SIG-M5 treated with dmso at 0.1 percent for 504 hours (cell line): ENCODE measurements around the gene NEK10.
A peak's percentile ranks its signal among the peaks of the same experiment; 100 is the strongest.

Source experiments
- DNase-seq: peaks from one replicate; lab custom pipeline; 2025; ENCODE audit not compliant: unreplicated experiment; lab: John Stamatoyannopoulos, UW

Gene NEK10

DNA sequence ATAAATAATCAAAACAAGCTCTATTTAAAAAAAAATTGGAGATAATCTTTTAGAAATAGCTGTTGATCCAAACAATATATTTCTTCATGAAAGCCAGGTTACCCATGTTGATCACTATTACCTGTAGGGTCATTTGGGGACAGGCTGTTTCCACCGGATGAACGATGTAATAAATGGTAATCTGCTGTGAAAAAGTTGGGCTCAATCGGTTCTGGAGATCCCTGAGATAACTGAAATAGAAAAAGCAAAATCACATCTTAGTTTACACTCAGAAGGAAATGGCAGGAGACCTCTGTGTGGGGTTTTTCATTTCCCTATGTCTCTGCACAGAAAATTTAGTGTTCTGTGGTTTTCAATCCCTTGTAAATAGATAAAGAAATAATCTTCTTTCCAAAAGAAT is 249.5 kb downstream of the NEK10 start:
- no peak for DNase-seq

DNA sequence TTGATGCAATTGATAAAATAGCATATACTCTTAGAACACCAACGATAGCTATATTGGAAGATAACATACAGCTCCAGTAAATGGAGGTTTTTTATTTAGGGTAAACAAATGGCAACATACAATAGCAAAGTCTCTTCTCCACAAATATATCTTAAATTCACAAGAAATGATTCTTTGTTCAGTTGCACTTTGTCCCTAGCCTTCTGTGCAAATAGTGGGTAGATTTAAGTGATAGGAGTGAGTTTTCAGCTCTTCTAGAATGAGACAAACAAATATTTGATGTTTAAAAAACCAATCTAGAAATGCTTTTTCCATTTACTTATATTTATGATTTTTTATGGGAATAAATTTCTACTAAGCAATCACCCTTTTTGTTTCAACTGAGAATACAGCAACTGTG is 253.8 kb downstream of the NEK10 start:
- no peak for DNase-seq

DNA sequence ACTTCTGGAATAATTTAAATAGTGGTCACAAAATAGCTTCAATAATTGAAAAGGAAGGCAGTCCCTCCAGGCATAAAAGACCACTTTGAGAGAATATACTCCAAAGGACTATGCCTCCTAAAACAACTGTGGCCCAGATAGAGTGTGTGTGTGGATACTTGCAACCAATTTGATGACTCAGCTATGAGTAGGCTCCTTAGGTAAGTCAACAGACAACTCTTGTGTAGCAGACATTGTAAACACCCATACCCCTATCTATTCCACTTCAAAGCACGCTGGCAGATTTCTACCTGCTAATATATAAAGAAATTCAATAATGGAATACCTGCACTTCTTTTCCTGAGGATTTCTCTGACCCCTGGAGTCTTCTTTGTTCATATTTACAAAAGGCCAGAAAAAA is 254.5 kb downstream of the NEK10 start:
- DNase-seq = no peak

DNA sequence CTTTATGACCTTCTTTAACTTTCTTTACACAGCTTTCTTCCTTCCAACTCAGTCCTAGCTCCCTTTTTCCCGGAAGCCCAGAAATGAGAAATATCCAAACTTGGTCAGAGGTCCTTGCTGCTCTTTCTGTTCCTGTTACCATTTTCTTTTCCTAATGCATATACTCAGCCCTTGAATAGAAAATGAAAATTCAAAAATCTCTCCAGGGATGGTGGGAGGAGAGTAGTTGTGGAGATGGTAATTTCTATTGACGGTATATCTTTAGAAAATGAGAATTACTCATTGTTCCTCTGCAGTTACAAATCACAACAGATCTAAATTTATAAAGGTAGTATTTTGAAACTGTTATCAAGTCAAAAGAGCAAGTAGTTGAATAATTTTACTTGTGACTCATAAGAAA is 255.1 kb downstream of the NEK10 start:
- no peak for DNase-seq

DNA sequence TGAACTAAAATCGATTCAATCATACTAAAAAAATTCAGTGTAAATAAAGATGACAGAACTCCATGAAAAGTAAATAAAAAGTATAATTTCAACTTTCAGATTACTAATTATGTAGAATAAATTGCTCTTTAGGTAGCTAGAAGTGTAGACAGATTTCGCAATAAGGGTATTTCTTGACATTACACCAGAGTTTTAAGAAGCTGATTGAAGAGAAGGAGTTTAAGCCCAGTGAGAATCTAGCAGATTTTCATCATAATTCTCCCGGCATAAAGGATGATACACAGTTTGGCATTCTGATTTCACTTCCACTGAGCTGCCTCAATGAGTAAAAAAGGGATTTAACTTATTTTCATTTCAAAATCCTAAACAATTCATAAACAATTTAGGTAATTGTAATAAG is 259.2 kb downstream of the NEK10 start:
- DNase-seq = no peak

DNA sequence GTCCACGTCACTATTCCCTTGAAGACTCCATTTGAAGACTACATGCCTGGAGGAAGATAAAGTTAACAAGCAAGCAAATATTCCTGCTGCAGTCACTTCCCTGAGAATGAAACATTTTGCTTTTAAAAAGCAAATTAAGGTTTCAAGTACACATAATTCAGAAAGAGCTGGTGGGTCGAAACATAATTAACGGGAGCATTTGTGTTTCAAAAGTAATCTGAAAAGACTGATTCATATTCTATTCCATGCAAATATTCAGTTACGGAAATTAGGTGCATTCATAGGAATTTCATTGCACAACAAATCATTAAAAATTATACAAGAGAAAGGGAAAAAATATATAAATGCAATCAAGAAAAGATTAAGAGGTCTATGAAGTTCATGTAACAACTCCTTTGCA is 260.9 kb downstream of the NEK10 start:
- DNase-seq = no peak

DNA sequence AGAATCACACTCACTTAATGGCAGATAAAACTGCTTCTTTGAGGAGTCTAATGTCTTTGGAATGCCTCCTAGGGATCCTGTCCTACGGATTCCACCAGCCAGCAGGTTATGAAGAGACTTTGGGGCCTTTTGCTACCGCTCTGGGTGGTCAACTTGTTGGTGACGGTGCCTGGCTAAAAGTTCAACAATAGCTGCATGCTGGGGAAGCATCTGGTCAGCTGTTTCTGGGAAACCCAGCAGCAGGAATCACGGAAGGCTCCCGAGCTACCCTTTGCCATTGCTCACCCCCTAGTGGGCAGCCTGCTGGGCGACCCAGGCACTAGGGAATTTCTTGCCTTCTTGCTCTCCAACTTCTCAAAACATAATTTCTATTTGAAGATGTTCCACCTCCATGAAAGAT is 263.3 kb downstream of the NEK10 start:
- DNase-seq = peak; percentile 2

DNA sequence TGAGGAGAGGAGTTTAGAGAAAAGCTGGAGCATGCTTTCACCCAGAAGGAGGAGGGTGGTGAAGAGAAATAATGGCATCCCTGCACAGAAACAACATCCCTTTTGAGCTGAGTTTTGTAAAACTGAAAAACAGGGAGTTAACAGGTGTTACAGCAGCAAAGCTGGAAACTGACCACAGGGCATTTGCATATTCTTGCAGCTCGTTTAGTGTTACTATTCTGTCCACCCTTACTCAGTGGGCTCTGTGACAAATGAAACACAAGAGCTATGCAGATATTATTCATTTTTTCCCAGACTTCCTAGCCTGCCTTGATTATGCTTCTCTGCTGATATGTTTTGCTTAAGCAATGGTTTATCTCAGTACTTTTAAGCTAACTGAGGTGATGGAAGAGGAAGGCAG is 272.0 kb downstream of the NEK10 start:
- no peak for DNase-seq

DNA sequence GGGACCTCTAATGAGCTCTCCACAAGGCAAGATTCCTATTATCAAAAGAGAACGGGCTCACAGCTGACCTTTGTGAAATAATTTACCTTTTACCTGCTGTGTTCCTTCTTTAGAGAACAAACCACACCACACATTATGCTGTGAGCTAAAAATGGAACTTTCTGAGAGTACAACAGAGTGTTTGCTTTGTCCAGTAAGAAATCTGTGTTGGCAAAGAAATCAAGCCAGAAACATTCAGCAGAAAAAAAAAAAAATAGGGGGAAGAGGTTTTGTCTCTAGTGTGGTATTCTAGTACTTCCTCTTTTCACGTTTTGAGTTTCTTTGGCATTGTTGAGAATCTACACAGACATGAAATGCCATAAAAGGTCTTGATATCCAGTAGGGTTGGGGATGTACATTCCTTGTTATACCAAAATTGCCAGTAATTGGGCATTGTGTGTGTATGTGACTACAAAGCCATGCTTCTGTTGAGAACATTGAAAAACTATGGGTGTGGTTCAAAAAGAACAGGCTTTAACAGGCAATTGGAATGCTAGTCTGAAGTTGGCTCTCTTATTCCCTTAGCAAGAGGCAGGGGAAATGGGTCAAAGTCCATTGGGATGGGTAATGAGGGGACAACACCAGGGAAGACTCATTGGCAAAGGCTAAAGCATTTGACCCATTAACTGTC is 273.5 kb downstream of the NEK10 start:
- DNase-seq = peak; percentile 27

DNA sequence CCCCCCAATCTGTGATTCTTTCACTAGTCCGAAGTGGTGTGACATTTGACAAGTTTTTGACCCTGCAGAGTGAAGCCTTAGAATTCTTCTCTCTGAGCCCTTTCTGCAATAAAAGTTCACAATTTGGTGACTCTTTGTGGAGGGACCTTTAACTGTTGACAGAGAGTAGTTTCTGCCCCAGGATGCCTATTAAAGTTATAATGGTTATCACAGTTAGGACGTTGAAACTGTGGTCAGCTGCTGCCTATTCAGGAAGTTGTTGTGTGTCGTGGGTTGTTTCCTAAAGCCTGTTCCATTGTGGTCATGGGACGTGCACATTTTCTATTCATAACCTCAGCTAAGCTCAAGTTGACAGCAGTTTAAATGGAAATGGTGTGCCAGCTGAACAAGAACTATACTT is 274.5 kb downstream of the NEK10 start:
- DNase-seq = no peak

DNA sequence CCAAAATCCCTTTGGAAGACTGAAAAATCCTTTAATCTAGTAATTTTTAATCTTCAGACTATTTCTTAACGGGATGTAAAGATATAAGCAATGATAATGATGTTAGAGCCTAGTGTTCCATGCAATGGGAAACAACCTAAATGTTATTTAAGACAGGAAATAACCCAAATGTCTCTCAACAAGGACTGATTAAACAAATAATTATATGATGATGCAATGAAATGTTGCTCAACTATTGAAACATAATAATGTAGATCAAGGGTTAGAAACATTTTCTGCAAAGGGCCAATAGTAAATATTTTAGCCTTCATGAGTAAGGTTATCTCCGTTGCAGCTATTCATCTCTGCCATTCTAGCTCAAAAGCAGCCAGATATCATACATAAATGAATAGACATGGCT is 275.4 kb downstream of the NEK10 start:
- DNase-seq = no peak

DNA sequence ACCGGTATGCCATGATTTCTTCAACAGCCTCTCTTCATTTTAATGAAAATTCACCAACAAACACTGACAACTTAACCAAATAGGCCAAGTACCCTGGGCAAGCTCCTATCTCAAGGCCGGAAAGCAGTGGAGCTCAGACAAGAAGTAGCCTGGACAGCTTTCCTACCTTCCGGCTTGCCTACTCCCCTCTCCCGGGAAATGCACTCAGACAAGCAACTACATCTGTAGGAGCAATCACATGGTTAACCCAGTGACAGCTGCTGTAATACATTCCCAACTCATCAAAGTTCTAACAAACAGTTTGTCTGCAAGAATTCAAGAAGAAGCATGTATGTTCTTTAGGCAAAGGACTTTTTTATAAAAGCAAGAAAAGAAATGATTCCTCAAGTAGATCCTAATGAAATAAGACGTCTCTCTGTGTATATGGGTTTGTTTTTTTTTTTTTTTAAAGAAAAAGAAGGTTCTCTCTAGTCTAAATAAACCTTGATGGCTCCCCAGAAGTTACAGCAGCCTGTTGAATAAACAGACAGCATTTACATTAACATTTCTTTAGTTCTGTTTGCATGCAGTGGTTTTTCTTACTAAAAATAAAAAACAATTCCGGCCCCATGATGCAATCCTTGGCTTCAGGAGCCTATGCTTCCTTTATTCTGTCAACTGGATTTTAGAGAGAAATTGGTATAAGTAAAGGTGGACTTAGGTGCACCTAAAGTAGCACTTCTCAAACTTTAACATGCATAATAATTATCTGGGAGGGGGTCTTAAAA is 278.7 kb downstream of the NEK10 start:
- DNase-seq = no peak

DNA sequence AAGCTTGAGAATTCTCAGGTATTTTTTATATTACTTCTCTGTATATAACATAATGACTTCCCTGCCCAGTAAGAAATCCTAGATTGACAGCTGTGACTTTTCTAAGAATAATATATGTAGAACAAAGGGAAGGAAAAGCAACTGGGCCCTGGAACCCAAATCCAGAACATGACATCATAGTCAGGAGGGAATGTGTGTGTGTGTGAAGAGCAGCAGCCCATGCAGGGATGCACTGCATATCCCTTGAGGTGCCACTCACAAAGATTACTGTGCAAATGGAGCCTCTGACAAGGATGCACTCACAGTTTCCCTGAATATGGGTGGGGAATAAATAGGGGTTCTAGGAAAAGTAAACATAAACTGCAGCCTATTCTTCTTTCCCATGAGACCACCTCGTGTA is 279.5 kb downstream of the NEK10 start:
- DNase-seq = no peak

DNA sequence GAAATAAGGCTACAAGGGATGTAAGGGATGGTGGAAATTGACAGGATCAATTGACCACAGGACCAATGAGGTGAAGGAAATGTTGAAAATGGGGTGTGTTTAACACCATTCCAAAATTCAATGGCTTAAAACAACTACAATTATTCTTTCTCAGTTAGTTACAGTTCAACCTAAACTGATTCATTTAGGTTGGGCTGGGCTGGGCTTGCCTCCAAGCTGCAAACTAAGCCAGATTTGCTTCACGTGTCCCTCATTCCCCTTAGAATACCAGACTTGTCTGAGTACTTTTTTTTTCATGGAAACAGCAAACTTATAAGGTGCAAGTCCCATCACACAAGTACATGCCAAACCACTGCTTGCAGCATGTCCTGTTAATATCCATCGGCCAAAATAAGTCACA is 280.1 kb downstream of the NEK10 start:
- DNase-seq = no peak

DNA sequence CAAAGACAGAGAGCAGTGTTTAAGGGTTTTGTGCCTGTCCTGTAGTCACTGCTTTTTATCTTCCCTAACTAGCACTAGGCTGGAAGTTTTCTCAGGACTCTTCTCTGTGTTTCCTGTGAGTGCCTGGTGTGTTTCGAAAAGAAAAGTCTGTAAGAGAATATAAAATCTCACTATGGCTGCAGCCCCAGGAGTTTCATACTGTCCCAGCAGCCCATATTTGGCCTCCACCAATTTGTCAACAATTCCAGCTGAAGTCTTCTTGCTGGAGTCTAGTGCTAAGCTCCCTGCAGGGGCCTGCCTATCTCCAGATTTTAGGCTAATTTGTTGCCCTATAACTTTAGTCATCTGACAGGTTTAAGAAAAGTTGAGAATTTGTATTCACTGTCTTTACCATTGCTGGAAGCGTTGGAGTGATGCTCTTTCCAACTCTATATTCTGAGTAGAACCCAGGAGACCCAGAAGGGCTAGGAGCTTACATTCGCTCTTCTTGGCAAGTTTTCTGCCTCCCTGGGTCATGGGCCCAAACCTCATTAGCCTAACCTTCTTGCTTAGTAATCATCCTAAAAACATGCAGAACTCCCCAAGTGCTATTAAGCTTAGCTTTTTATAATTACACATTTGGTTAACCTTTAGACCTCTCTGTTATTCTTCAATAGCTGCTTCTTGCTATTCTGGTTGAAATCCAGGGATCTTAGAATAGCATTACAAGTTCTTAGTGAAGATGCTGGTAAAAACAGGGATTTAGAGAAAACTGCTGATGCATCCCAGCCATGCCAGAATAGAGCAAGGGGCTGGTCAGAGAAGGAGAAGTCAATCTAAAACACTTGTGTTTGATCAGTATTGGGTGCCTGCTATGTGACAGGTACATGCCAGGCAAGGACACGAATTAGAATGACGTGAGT is 283.1 kb downstream of the NEK10 start:
- no peak for DNase-seq

DNA sequence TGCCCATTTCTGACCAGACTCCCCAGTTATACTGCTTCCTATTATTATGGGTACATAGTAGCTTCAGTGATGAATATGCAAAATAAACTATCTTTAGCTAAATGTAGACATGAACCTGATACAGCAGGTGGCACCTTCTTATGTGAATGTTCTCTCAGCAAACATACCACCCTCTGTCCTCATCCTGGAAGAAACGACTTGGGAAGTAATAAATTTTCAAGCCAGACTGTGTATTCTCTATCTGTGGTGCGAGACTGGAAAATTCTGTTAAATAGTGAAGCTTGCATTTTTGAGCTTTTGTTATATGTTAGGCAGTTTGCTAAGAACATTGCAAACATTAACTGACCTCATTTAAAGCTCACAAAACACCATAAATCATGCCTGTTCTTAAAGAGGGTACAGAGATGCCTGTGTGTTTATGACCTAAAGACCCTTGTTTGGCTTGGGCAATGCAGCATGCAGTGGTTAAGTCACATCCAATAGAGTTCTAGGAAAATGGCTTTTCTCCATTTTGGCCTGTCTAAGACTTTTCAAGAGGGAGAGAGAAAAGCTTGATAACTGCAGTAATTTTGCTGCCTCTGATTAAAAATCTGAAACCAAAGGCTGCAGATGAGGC is 287.1 kb downstream of the NEK10 start:
- DNase-seq = no peak

DNA sequence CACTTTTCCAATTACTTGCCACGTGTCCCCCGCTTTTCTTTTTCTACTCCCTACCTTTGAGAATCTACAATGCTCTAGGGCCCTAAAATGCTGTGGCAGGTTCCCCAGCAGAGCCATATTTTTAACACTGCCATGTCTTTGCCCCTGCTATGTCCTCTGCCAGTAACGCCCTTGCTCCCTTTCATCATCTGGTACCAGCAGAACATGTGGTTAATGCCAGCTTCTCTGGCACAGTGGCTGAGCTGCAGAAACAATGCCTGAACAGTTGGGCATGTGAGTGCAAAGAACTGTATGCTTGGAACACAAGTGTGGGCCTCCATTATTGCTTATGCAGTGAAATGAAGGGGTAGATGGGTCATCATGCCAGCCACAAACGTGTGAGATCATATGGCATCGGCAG is 287.6 kb downstream of the NEK10 start:
- DNase-seq = no peak

DNA sequence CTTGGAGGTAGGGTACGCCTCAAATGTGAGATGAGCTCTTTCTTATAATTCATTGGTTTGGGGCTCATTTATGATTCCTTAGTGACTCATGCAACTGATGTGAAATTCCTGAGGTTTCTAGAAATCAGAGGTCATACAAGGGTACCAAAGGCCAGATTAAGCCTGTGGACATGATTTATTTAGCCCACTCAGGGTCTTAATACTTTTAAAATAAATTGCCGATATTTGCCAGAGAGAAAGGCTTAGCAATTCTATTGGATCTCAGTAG is 289.0 kb downstream of the NEK10 start:
- no peak for DNase-seq

DNA sequence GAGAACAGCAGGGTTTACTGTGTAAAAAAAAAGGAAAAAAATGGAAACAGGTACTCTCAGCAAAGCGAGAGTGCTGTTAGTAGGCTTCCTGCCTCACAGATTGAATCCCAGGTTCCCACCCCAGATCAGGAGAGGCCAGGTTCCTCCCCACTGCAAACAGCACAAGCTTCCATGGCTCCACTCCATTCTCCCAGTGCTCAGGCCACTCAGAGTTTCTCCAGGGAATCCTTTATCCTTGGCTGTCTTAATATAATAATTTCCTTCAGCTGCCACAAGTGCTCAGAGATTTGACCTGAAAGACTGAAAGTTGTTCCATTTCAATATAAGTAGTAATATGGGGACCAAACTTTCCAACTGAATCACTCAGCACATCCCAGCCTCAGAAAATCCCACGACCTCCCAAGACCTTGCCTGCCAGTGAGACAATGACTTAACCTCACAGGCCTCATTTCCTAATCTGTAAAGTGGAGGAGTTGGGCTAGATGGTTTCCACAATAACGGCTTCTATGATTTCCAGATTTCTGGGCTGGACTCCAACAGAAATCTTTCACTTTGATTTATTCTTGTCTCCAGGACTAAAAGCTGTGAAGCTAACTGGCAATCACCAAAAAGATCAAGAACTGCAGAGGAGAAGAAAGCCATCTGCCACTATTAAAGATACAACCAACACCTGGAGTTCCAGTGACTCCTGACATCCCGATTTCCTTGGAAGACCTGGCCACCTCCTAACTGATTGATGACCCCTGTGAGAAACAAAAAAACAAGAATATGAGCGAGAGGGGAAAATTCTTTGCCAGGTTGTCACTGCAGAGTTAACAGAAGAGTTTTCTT is 289.5 kb downstream of the NEK10 start:
- DNase-seq = no peak

DNA sequence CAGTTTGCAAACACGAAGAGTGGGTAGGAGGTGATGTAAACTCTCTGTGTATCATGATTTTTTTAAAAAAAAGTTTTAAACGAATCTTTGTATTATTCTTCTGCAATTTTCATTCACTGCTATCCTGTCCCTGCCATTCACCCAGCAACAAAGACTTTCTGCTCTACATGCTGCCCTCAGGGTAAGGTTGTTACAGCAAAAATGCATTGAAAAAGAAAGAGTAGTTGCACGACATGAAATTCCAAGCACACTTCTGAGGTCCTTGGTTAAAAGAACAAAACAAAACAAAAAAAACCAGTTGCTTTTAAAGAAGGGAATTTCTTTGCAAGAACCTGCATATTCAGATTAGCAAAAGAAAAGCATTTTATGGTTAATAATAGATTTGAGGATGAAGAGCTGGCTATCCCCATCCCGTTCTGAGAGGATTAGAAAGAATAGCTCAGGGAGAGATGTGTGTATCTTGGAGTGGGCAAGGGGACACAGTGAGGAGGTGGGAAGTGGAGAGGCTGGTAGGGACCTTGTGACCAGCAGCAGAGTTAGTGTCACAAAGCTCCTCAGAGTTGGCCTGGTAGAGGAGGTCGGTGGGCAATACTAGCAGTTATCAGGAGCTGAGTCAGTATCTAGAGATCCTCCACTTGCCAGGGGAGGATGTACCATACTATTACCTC is 290.8 kb downstream of the NEK10 start:
- DNase-seq = no peak
